Measurements from ENCODE around the gene NEURL2. TPM values are rescaled to one million over a fixed set of nuclear protein-coding genes. Genes with fewer than 3 reads are reported as not detected.

NEURL2 gene
- total RNA-seq, 1 donor from 2014 or later, result 7.9 TPM

DNA sequence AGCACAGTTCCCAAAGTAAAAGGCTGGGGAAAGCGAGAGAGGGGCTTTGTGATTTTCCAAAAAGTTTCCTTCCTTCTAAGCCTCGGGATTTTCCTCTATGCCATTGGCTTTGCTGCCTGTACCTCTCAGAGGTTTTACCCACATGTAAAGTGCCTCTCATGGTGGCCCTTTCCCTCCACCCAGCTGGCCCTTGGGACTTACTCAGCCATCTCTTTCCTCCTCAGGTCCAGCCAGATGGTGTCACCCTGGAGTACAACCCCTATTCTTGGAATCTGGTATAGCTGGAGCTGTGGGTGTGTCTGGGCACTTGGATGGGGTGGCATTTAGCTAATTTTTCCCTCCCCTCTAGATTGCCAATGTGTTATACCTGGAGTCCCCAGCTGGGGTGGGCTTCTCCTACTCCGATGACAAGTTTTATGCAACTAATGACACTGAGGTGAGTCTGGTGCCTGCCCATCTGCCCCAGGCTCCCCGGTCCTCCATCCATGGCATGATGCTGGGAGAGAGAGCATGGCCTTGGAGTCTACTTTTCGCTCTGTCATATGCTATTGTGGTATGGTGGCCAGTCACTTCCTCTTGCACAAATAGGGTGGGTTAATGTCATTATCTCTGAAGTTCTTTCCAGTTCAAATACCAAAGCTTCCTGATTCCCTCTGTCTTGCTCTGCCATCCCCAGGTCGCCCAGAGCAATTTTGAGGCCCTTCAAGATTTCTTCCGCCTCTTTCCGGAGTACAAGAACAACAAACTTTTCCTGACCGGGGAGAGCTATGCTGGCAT lies 1.2 kb upstream of the NEURL2 start:
- DNase-seq (ENCODE audit: low read depth), result no peak
- TF ChIP-seq, protein P1, sequence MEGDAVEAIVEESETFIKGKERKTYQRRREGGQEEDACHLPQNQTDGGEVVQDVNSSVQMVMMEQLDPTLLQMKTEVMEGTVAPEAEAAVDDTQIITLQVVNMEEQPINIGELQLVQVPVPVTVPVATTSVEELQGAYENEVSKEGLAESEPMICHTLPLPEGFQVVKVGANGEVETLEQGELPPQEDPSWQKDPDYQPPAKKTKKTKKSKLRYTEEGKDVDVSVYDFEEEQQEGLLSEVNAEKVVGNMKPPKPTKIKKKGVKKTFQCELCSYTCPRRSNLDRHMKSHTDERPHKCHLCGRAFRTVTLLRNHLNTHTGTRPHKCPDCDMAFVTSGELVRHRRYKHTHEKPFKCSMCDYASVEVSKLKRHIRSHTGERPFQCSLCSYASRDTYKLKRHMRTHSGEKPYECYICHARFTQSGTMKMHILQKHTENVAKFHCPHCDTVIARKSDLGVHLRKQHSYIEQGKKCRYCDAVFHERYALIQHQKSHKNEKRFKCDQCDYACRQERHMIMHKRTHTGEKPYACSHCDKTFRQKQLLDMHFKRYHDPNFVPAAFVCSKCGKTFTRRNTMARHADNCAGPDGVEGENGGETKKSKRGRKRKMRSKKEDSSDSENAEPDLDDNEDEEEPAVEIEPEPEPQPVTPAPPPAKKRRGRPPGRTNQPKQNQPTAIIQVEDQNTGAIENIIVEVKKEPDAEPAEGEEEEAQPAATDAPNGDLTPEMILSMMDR (IDR thresholded peaks at IDR 0.05; ENCODE audit: insufficient read depth, low read length, poor library complexity, severe bottlenecking), result peak; percentile 26
- H3K4me3 ChIP-seq (ENCODE audit: low read depth, low read length), result peak overlapping the region; percentile 73
- H3K27me3 ChIP-seq (ENCODE audit: control insufficient read depth, insufficient read depth, low read length), result no peaks in the 10 kb centered on the region
- H3K36me3 ChIP-seq (ENCODE audit: control insufficient read depth, insufficient read depth, low read length), result peaks cover 3% of the 10 kb centered on the region

DNA sequence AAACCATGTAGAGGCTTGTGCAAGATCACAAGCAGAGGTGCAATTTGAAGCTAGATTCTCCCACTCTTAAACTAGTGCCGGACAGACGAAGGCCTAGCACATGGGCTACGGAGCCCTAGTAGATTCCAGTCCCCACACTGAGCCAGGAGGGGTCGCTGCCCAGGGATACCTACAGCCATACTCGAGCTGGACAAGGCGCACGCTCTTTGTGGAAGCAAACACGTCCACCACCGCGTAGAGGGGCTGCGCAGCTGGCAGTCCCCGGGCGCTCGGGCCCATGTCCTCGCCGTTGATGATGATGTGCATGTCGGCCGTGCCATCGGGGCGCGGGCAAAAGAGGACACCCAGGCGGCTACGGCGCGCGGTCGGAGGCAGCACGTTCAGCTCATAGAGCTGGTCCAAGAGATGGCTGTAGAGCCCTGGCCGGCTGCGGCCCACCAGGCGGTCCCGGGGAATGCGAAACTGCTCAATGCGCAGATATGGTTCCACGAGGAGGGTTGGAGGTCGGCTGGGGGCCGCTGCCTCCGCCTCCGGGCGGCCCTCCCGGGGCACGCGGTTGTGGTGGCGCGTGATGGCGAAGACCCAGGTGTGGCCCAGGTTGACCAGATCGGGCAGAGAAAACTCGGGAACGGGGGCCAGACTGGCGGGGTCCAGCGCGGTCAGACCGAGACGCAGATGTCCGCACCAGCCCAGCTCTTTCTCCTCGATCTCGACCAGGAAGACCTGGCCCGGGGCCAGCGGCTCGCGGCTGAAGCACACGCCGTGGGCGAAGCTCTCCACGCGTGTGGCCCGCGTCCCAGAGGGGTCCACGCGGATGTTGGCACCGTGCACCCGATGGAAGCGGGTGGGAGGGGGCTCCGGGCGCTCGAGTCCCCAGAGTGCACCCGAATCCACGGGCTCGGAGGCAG lies 677 bp downstream of the NEURL2 start:
- DNase-seq (ENCODE audit: low read depth), result no peak
- TF ChIP-seq, protein P1 (IDR thresholded peaks at IDR 0.05; ENCODE audit: insufficient read depth, low read length, poor library complexity, severe bottlenecking), result peak; percentile 81
- Histone ChIP-seq H3K27me3 (ENCODE audit: control insufficient read depth, insufficient read depth, low read length) (no peaks in the 10 kb centered on the region), H3K4me3 (ENCODE audit: low read depth, low read length) (peak overlapping the region; percentile 73), H3K36me3 (ENCODE audit: control insufficient read depth, insufficient read depth, low read length) (peaks cover 1% of the 10 kb centered on the region)

DNA sequence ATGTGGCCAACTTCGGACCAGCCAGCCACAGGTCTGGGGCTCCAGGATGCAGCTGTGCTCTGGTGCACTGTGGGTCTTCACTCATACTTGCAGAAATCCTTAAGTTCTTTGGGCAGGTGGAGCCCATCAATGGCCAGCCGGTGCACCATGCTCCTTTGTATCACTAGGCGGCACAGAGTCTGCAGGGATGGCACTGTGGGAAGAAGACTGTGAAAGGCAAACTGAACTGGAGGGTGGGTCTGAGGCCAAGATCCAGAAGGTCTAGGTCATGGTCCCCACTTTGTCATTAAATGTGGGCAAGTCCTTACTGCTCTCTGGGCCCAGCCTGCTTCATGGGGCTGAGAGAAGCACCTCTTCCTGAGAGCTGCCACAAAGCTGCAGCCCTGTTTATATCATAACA lies 2.3 kb downstream of the NEURL2 start:
- no peaks in the 10 kb centered on the region for H3K27me3 ChIP-seq (ENCODE audit: control insufficient read depth, insufficient read depth, low read length)
- DNase-seq (ENCODE audit: low read depth), result no peak
- H3K36me3 ChIP-seq (ENCODE audit: control insufficient read depth, insufficient read depth, low read length), result peaks cover 1% of the 10 kb centered on the region
- no peak overlapping the region for H3K4me3 ChIP-seq (ENCODE audit: low read depth, low read length)
- TF ChIP-seq, protein P1 (IDR thresholded peaks at IDR 0.05; ENCODE audit: insufficient read depth, low read length, poor library complexity, severe bottlenecking), result no peak

- DNase-seq (ENCODE audit: low read depth), result no peak
- Histone ChIP-seq H3K27me3 (ENCODE audit: control insufficient read depth, insufficient read depth, low read length) (no peaks in the 10 kb centered on the region), H3K4me3 (ENCODE audit: low read depth, low read length) (no peak within 1 kb of the TSS), H3K36me3 (ENCODE audit: control insufficient read depth, insufficient read depth, low read length) (no peaks in the 10 kb centered on the region)
- TF ChIP-seq, protein P1 (IDR thresholded peaks at IDR 0.05; ENCODE audit: insufficient read depth, low read length, poor library complexity, severe bottlenecking), result no peak
Observed at GRCh38 chr20:45887346-45887715, 3.7 kb downstream of the NEURL2 start, which contains the start of gene SPATA25. SPATA25 (minus strand) TSS chr20:45887622; CDS start chr20:45887590, 32 bp downstream.

DNA sequence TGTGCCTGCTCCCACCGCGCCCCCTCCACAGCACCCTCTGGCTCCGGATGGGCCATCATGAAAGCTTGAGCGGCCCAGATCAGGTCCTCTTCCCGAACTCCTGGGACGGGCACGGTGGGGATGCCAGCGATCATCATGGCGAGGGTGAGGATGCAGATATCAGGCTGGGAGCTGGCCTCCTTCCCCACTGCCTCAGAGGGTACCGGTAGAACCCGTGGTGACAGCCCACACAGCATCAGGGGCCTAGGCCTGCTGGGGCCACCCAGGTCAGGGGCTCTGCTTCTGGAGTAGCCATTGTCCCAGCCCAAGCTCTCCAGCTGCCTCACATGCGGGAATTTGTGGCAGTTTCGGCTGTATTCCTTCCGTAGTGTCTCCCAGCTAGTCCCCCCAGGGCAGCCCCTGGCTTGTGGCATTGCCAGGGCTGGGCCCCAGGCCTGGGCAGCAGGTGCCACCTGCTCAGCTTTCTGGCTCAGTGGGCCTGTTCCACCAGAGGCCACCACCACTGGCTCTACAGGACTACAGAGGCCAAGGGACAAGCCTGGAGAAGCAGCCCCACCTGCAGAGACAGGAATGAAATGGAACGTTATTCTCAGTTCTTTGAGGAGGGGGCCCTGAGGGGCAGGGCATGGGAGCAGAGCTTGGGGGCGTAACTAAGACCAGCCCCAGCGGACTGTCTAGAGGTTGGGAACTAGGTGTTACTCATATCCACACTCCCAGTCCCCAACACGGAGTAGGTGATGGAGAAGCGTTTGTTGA lies 4.2 kb downstream of the NEURL2 start:
- H3K27me3 ChIP-seq (ENCODE audit: control insufficient read depth, insufficient read depth, low read length), result no peaks in the 10 kb centered on the region
- no peaks in the 10 kb centered on the region for H3K36me3 ChIP-seq (ENCODE audit: control insufficient read depth, insufficient read depth, low read length)
- TF ChIP-seq, protein P1 (IDR thresholded peaks at IDR 0.05; ENCODE audit: insufficient read depth, low read length, poor library complexity, severe bottlenecking), result no peak
- no peak overlapping the region for H3K4me3 ChIP-seq (ENCODE audit: low read depth, low read length)
- no peak for DNase-seq (ENCODE audit: low read depth)
